ENCODE results near the gene KLK12.

The KLK12 gene

GRCh38 chr19:51047031-51047335 lies 12.2 kb upstream of the KLK12 start:
- no peak for DNase-seq (ENCODE audit: low spot score)

DNA sequence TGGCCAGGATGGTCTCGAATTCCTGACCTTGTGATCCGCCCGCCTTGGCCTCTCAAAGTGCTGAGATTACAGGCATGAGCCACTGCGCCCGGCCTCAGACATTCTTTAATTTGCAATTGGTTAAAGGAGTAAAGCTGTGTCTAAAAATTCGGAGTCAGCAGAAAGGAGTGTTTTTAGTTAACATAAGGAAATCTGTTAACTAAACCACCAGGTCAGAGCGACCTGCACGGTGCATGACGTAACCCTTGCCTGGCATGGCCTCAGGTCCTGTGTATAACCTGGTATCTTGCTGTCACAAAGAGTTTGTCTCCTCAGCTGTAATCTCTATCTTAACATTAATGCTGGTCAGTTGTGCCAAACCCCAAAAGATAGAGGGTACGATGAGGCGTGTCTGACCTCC lies 9.5 kb upstream of the KLK12 start:
- DNase-seq (ENCODE audit: low spot score): no peak

GRCh38 chr19:51043497-51043896 lies 8.7 kb upstream of the KLK12 start:
- no peak for DNase-seq (ENCODE audit: low spot score)

DNA sequence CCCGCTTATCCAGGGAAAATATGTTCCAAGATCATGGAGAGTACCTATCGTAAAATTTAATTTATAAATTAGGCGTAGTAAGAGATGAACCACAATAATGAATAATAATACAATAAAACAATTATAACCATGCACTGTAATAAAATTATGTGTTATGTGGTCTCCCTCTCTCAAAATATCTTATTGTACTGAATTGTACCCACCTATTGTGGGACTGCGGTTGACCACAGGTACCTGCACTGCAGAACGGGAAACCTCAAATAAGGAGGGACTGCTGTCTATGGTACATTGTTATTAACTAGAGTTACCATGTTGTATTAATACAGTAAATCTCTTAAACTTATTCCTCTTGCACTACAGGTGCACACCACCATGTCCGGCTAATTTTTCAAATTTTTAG lies 5.3 kb upstream of the KLK12 start:
- DNase-seq (ENCODE audit: low spot score): no peak

- DNase-seq (ENCODE audit: low spot score): no peak
Observed at GRCh38 chr19:51036519-51036918, 1.7 kb upstream of the KLK12 start.

DNA sequence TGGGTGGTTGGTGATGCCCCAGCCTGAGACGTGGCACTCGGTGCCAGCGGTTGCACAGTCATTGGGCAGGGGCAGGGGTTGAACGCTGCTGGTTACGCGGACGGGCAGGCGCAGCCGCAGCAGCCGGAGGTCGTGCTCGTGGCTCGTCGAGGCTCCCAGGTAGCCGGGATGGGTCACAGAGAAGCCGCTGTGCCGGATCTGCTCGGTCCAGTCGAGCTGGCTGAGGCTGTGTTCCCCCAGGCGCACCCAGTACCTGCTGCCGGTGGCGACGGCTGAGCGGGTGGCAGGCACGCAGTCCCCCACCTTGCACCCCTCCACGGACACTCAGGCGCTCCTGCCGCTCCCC lies 2.9 kb downstream of the KLK12 start:
- DNase-seq (ENCODE audit: low spot score): no peak

- no peak for DNase-seq (ENCODE audit: low spot score)
Observed at GRCh38 chr19:51031220-51031879, 3.5 kb downstream of the KLK12 start.

- DNase-seq (ENCODE audit: low spot score): no peak
Observed at GRCh38 chr19:51030631-51031030, 4.2 kb downstream of the KLK12 start.

- DNase-seq (ENCODE audit: low spot score): no peak
Observed at GRCh38 chr19:51029718-51030117, 5.1 kb downstream of the KLK12 start.

GRCh38 chr19:51027873-51028272 lies 6.9 kb downstream of the KLK12 start:
- DNase-seq (ENCODE audit: low spot score): no peak

GRCh38 chr19:51027126-51027806 lies 7.5 kb downstream of the KLK12 start:
- DNase-seq (ENCODE audit: low spot score): no peak

- no peak for DNase-seq (ENCODE audit: low spot score)
Observed at GRCh38 chr19:51026554-51026831, 8.3 kb downstream of the KLK12 start, which contains the start of gene KLK11. KLK11 (minus strand) TSS chr19:51026616; CDS start chr19:51025631, 985 bp downstream.

DNA sequence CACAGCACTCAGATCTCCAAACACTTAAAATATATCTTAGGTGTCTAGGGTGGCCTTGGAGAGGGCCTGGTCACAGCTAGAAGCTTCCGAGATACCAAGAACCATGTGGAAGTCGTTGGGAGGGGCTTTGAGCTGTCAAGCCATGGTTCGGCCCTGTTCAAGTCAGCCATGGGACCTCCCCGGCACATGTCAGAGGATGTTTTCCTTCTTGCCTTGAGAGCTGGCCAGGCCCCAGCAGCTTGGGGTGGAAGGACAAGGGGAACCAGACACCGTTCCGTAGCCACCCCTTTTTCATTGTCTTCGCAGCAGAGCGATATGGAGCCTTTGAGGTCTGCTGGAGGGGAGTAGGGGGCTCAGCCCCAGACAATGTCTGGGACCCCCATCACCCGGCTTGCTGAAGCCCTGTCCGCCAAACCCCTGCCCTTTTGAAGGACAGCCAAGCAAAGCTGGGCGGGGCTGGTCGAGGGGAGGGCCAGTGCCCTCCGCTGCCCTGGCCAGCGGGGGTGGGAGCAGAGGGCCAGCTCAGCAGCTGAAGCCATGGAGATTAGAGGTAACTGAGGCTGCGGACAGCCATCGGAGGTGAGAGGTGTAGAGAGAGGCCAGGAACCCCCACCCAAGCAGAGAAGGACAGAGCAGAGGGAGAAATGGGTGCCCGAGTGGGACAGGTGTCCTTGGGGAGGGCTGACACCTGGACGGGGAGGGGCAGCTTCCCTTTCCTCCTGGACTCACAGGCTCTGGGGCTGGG lies 8.8 kb downstream of the KLK12 start:
- DNase-seq (ENCODE audit: low spot score): no peak

DNA sequence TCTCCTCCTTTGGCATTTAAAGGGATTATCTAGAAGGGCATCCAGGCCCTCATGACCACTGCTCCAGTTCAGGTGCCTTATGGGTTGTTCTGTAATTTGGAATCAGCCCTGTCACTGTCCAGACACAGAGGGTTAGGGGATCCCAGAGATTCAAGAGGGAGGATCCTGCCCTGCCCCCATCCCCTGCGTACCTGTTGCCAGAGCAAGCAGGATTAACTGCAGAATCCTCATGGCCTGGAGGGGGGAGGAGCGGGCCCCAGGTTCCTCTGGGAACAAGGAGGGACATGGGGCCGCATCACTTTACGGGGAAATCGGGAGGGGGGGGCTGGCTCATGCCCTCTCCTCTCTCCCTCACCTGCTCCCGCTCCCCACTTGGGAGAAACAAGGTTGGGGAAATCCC lies 9.4 kb downstream of the KLK12 start:
- DNase-seq (ENCODE audit: low spot score): no peak

DNA sequence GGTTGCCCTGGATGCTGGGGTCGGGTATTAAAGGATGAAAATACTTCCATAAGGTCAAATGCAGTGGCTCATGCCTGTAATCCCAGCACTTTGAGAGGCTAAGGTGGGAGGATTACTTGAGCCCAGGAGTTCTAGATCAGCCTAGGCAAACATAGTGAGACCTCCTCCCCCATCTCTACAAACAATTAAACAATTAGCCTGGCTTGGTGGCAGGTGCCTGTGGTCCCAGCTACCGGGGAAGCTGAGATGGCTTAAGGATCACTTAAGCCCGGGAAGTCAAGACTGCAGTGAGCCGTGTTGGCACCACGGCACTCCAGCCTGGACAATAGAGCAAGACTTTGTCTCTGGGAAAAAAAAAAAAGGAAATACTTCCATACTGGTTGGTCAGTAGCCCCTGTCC lies 9.9 kb downstream of the KLK12 start:
- no peak for DNase-seq (ENCODE audit: low spot score)

- DNase-seq (ENCODE audit: low spot score): no peak
Observed at GRCh38 chr19:51023946-51024345, 10.9 kb downstream of the KLK12 start.

- DNase-seq (ENCODE audit: low spot score): no peak
Observed at GRCh38 chr19:51022526-51022925, 12.3 kb downstream of the KLK12 start.

DNA sequence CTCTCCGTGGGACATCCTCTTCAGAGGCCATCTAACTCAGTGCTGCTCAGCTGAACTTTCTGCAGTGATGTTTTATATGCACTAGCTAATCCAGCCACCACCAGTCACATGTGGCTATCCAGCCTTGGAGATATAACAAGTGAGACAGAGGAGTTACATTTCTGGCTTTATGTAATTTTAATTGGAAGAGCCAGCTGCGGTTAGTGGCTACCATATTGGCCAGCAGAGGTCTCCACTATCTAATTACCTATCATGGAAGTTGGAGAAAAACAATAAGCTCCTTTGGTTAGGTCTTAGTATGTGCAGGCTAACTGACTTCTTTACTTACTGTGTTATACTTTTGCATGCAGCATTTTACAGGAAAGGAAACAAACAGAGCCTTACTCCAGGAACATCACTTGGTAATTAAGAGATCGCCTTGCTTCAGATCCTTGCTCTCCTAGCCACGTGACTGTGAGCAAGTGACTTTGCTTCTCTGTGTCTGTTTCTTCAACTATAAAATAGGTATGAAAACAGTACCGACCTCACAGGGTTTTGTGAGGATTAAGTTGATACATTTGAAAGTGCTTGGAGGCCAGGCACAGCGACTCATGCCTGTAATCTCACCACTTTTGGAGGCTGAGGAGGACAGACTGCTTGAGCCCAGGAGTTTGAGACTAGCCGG lies 13.7 kb downstream of the KLK12 start:
- DNase-seq (ENCODE audit: low spot score): peak; percentile 71

DNA sequence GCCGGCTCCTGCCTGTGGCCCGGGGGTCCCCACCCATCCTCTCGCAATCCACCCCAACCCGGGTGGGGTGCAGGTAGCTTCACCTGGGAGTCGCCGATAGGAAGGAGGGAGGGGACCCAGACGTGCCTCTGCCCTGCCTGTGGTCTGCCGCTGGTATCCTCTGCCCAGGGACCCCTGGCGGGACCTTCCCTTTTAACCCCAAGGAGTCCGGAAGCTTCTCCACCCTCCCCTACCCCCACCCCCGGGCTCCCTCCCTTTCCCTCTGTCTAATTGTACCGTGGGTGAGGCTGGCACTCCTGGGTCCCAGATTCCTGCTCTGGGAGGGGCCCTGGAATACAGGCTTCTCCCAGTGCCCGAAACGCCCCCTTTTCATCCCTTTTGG lies 15.3 kb downstream of the KLK12 start, which contains the start of gene KLK10:
Gene KLK10, minus strand, starts transcription at position 166 of the 382 bp plus-strand sequence. CDS start 579 bp downstream, outside the sequence.
- no peak for DNase-seq (ENCODE audit: low spot score)

DNA sequence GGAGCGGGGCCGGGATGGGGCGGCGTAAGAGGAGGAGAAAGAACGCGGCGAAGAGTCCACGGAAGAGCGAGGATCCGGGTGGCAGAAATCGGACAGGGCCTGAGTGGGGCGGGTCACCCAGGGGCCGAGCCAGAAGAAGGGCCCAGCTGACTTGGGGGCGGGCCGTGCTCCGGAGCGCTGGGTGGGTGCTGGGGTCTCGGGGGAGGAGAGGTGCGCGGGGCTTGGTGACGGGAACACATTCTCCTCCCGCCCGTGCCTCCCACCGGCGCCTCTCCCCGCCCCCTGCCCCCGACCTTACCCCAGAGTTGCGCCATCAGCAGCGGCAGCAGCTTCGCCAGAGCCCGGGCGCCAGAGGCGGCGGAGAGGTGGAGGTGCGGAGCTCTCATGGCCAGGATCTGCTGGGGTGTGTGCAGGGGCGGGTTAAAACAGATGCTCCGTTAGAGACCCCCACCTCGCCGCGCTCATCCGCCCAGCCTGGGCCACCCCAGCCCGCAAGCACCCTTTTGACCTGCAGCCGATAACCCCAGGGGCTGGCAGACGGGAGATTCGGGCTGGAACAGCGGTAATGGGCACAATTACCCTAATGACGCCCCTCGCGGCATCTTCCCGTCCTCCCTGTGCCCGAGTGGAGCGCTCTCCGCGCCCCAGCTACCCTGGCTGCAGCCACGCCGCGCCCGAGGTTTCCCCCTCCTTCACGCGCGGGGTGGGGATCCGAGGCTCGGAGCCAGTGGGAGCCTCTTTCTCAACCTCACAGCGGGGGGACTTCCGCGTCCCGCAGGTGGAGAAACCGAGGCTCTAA lies 15.9 kb downstream of the KLK12 start:
- DNase-seq (ENCODE audit: low spot score): no peak

DNA sequence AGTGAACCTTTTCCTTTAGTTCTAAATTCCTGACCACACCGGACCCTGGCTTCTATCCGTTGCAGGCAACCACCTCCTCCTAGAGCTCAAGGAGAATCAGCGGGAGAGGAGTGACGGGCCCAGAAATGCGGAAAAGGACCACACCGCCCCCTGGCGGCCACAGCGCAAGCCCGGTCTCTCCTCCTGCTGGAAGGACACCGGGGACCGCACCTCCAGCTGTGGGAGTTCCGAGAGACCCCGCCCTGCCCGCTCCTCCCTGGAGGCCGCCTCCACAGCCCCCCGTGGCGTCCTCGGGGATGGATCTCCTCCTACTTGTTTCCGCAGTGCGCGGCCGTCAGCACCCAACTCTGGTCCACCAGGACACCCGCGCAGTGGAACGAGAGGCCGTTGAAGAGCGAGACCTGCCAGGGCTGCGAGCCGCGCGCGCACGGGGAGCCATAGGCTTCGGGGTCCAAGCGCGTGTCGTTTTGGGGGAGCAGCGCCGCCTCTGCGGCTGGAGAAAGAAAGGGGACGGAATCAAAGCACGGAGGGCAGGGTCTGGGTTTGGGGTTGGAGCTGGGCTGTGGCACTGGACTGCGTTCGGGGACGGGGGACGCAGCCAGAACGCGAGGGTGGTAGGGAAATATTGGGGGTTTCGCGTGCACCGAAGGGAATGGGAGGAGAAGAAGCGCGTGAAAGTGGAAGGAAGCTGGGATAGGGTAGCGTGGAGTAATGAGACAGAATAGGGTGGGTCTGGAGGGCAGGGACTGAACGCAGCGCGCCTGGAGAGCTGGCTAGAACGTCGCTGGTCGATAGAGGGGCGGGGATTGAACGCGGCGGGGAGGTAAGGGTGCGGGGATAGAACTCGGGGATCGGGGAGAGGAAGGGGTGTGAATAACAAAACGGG lies 17.8 kb downstream of the KLK12 start:
- peak; percentile 41 for DNase-seq (ENCODE audit: low spot score)

Data from COLO829 (cell line).